Esophagus squamous epithelium (tissue), 4 donors: ENCODE measurements around the gene KCTD6.

Experiments
- CTCF ChIP-seq, 6 experiments: fragments of 450-650 bp in 4 of 6; fragments of 200-600 bp in 2 of 6; sonication (generic) in 2 of 6; IDR thresholded peaks; one replicate each; pipeline ENCODE4 v1.5.1; 2016 to 2019; ENCODE audit warnings: antibody characterized with exemption in 6 of 6, mild to moderate bottlenecking in 4 of 6, moderate library complexity in 4 of 6
- POLR2A ChIP-seq, 4 donors: fragments of 450-650 bp; IDR thresholded peaks; one replicate each; pipeline ENCODE4 v1.6.1; 2017; ENCODE audit warnings: antibody characterized with exemption in 4 of 4, mild to moderate bottlenecking in 4 of 4, moderate library complexity in 3 of 4

- TF ChIP-seq CTCF (IDR thresholded peaks at IDR 0.05) (no peak), POLR2A (IDR thresholded peaks at IDR 0.05) (no peak)
These were observed 52.6 kb downstream of the KCTD6 start for GRCh38 chr3:58544541-58544940.
